Bronchial epithelial cell (primary cell): ENCODE measurements around the gene TSPAN16. TPM values are rescaled to one million over a fixed set of nuclear protein-coding genes. Genes with fewer than 3 reads are reported as not detected.
"Not testable (repeated sequence)": the region's sequence is repeated elsewhere in the genome, so short reads cannot be mapped to it uniquely, and the experiment has no call there.

Experiments
- DNase-seq: peaks from one replicate; pipeline ENCODE4 v3.0.0-alpha.2; 2010; ENCODE audit warnings: low read depth
- FAIRE-seq: peaks from 2 replicates; lab custom pipeline; 2011; peaks lifted over from hg19 to GRCh38; lab: Jason Lieb, UNC
- H3K27me3 ChIP-seq: 2 replicates; pipeline ENCODE4 v1.5.1; 2011; ENCODE audit warnings: low read length; ENCODE audit not compliant: control insufficient read depth, insufficient read depth
- H3K36me3 ChIP-seq: 2 replicates; pipeline ENCODE4 v1.5.1; 2011; ENCODE audit warnings: low read length; ENCODE audit not compliant: control insufficient read depth, insufficient read depth
- H3K4me3 ChIP-seq: 2 replicates; pipeline ENCODE4 v1.5.1; 2011; ENCODE audit warnings: mild to moderate bottlenecking, low read depth, low read length, control low read depth
- total RNA-seq: library from RNA; depleted of rRNA; stranded (reverse); fragments of >200 nt; gene quantifications from 2 replicates; pipeline ENCODE4 v1.2.1, GENCODE V29; 2014
- TF ChIP-seq, protein P1 (sequence below): IDR thresholded peaks from 2 replicates; pipeline ENCODE4 v1.5.1; 2011; ENCODE audit warnings: mild to moderate bottlenecking, moderate library complexity, low read length, control low read depth, inconsistent platforms; ENCODE audit not compliant: insufficient read depth, severe bottlenecking

Gene TSPAN16
- total RNA-seq, 1 donor from 2014 or later = not detected

DNA sequence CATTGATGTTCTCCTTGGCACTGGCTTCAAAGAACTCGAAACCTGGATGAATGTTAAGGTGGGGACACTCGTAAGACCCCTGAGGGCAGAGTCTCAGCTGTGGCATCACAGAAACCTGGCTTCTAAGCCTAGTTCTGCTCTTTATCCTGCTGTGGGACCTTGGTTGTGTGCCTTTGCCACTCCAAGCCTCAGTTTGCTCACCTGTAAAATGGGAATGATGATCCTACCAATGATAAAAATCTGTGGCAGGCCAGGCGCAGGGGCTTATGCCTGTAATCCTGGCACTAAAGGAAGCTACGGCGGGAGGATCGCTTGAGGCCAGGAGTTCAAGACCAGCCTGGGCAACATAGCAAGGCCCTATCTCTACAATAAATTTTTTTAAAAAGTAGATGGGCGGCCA lies 29.6 kb downstream of the TSPAN16 start:
- TF ChIP-seq, protein P1, sequence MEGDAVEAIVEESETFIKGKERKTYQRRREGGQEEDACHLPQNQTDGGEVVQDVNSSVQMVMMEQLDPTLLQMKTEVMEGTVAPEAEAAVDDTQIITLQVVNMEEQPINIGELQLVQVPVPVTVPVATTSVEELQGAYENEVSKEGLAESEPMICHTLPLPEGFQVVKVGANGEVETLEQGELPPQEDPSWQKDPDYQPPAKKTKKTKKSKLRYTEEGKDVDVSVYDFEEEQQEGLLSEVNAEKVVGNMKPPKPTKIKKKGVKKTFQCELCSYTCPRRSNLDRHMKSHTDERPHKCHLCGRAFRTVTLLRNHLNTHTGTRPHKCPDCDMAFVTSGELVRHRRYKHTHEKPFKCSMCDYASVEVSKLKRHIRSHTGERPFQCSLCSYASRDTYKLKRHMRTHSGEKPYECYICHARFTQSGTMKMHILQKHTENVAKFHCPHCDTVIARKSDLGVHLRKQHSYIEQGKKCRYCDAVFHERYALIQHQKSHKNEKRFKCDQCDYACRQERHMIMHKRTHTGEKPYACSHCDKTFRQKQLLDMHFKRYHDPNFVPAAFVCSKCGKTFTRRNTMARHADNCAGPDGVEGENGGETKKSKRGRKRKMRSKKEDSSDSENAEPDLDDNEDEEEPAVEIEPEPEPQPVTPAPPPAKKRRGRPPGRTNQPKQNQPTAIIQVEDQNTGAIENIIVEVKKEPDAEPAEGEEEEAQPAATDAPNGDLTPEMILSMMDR = no peak

DNA sequence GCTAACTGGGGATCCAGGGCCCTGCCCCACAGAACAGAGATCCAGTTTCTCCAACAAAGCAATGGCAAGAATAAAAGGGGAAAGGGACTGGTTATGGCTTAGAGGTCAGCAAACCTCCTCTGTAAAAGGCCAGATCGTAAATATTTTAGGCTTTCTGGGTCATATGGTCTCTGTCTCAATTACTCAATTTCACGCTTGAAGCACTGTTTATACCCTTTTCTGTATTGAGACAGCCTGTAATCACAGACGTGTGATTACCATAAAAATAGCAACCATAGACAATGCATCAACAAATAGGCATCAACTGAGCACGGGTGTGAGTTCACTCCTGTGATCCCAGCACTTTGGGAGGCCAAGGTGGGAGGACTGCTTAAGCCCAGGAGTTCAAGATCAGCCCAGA lies 34.2 kb downstream of the TSPAN16 start:
- H3K36me3 ChIP-seq = peaks cover 19% of the 10 kb centered on the region
- DNase-seq (no peak), FAIRE-seq (no peak)

More for the DNA sequence above, 29.6 kb downstream of the TSPAN16 start:
- DNase-seq = no peak
- H3K27me3 ChIP-seq = no peaks in the 10 kb centered on the region
- H3K4me3 ChIP-seq = no peak overlapping the region
- no peak for FAIRE-seq
- H3K36me3 ChIP-seq = peaks cover 2% of the 10 kb centered on the region

DNA sequence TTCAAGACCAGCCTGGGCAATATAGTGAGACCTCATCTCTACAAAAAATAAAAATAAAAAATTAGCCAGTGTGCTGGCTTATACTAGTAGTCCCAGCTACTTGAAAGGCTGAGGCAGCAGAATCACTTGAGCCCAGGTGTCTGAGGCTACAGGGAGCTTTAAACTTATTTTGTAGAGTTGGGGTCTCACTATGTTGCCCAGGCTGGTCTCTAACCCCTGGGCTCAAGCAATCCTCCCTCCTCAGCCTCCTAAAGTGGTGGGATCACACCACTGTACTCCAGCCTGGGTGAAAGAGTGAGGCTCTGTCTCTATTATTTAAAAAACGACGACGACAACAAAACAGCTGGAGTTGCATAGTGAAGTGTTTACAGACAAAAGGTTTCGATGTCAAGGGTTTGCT lies 35.5 kb downstream of the TSPAN16 start:
- Histone ChIP-seq H3K4me3 (no peak overlapping the region), H3K36me3 (peaks cover 32% of the 10 kb centered on the region), H3K27me3 (no peaks in the 10 kb centered on the region)
- TF ChIP-seq, protein P1 = no peak
- DNase-seq = no peak
- no peak for FAIRE-seq

More for the DNA sequence above, 34.2 kb downstream of the TSPAN16 start:
- Histone ChIP-seq H3K27me3 (no peaks in the 10 kb centered on the region), H3K4me3 (no peak overlapping the region)
- TF ChIP-seq, protein P1 = no peak

DNA sequence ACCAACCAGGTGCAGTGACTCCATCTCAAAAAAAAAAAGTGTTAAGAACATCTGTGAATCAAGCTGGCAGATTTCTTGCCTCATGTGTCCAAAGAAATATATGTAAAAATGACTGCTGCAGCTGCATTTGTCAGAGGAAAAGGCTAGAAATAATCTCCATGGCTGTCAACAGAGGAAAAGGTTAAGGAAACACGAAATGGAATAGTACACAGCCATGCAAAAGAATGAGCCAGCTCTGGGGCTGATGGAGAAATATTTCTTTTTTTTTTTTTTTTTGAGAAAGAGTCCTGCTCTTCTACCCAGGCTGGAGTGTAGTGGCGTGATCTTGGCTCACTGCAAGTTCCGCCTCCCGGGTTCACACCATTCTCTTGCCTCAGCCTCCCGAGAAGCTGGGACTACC lies 36.9 kb downstream of the TSPAN16 start:
- peaks cover 37% of the 10 kb centered on the region for H3K36me3 ChIP-seq
- FAIRE-seq (no peak), DNase-seq (no peak)
- H3K27me3 ChIP-seq = no peaks in the 10 kb centered on the region
- no peak overlapping the region for H3K4me3 ChIP-seq
- TF ChIP-seq, protein P1 = no peak

DNA sequence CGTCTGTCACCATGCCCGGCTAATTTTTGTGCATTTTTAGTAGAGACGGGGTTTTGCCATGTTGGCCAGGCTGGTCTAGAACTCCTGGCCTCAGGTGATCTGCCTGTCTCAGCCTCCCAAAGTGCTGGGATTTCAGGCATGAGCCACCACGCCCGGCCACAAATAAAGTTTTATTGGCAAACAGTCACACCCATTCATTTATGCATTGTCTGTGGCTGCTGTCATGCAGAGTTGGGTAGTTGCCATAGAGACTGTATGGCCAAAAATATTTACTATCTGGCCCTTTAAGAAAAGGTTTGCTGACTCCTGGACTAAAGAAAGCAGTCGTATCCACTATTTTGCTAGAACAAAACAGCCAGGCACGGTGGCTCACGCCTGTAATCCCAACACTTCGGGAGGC lies 37.9 kb downstream of the TSPAN16 start:
- DNase-seq, H3K4me3 ChIP-seq, FAIRE-seq, H3K27me3 ChIP-seq: not testable (repeated sequence)
- H3K36me3 ChIP-seq = peaks cover 37% of the 10 kb centered on the region

DNA sequence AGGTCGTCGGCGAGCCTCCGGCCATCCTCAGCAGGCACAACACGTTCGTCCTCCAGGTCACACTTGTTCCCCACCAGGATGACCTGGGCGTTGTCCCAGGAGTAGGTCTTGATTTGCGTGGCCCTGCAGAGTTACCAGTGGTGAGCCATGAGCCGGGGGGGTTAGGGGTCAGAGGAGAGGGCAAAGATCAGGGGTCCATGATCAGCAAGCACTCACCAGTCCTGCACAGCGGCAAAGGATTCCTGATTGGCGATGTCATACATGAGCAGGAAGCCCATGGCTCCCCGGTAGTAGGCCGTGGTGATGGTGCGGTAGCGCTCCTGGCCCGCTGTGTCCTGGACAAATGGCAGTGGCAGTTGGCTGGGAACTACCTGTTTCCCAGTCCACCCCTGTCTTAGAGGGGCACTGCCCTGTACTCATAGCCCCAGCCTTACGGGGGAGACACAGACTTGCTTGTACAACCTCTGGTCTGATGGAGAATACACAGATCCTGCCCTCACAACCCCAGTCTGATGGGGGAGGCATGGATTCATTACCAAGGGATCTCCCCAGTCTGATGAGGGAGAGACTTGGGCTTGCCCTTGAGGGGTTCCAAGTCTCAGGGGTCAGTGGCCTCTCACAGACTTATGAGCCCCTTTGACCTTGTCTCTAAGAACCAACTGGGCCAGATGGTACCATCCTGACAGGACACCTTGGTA lies 39.6 kb downstream of the TSPAN16 start:
- Histone ChIP-seq H3K27me3 (no peaks in the 10 kb centered on the region), H3K4me3 (no peak overlapping the region), H3K36me3 (peaks cover 35% of the 10 kb centered on the region)
- no peak for DNase-seq
- TF ChIP-seq, protein P1 = no peak
- peak; percentile 43 for FAIRE-seq
